ENCODE results near the gene POU6F2. TPM values are rescaled to one million over a fixed set of nuclear protein-coding genes. Genes with fewer than 3 reads are reported as not detected.
A peak's percentile ranks its signal among the peaks of the same experiment; 100 is the strongest.
"Not testable (repeated sequence)": the region's sequence is repeated elsewhere in the genome, so short reads cannot be mapped to it uniquely, and the experiment has no call there.

Gene POU6F2
- total RNA-seq, 4 donors from 2014 or later = 0.48 to 0.82 TPM; not detected in 2

- Histone ChIP-seq H3K4me3 (no peak overlapping the region), H3K27me3 (no peaks in the 10 kb centered on the region), H3K4me1 (no peaks in the 10 kb centered on the region), H3K27ac (no peak overlapping the region), H3K36me3 (no peaks in the 10 kb centered on the region), H3K9me3 (no peaks in the 10 kb centered on the region)
- 50 to 69% methylated on average over 1 to 8 of the region's 8 CpGs for WGBS, 2 donors (ENCODE audit: low coverage in 1 of 2)
- DNase-seq = no peak
- TF ChIP-seq POLR2AphosphoS5 (IDR thresholded peaks at IDR 0.05) = no peak
- intact Hi-C loops (cut with DNase I; ENCODE audit: low total_unique reads) (no loop called here), in situ Hi-C loops (cut with MboI; ENCODE audit: low pct_ligation_motif_present in 1 of 4, low pct_unique_long_range_greater_than_20kb in 1 of 4, low sequenced_read_pairs in 3 of 4) (no loop called here)
Measured at GRCh38 chr7:39005036-39005435, 27.3 kb downstream of the POU6F2 start.

- TF ChIP-seq EP300 (IDR thresholded peaks at IDR 0.05; ENCODE audit: low read depth) = no peak
- no peak for TF ChIP-seq CTCF (IDR thresholded peaks at IDR 0.05)
- no peak for TF ChIP-seq POLR2A (IDR thresholded peaks at IDR 0.05)
- no peak for TF ChIP-seq POLR2AphosphoS5 (IDR thresholded peaks at IDR 0.05)
- Histone ChIP-seq H3K36me3 (no peaks in the 10 kb centered on the region), H3K9me3 (no peaks in the 10 kb centered on the region), H3K27ac (no peak overlapping the region), H3K4me1 (no peaks in the 10 kb centered on the region), H3K4me3 (no peak overlapping the region), H3K27me3 (no peaks in the 10 kb centered on the region)
- intact Hi-C loops (cut with DNase I; ENCODE audit: low total_unique reads) = no loop called here
- DNase-seq = no peak
- in situ Hi-C loops (cut with MboI; ENCODE audit: low pct_ligation_motif_present in 1 of 4, low pct_unique_long_range_greater_than_20kb in 1 of 4, low sequenced_read_pairs in 3 of 4) = no loop called here
- WGBS, 2 donors (ENCODE audit: low coverage in 1 of 2) = 73% methylated on average over 6 of the region's 6 CpGs; no CpG with 5 or more reads in 1 of the 2 donors
Measured at GRCh38 chr7:39005461-39005860, 27.8 kb downstream of the POU6F2 start.

- H3K27me3 ChIP-seq; intact Hi-C loops (cut with DNase I; ENCODE audit: low total_unique reads); H3K27ac ChIP-seq; in situ Hi-C loops (cut with MboI; ENCODE audit: low pct_ligation_motif_present in 1 of 4, low pct_unique_long_range_greater_than_20kb in 1 of 4, low sequenced_read_pairs in 3 of 4); H3K9me3 ChIP-seq; H3K4me3 ChIP-seq; DNase-seq; H3K4me1 ChIP-seq; H3K36me3 ChIP-seq: not testable (repeated sequence)
- 88 to 89% methylated on average over 5 to 28 of the region's 34 CpGs for WGBS, 2 donors (ENCODE audit: low coverage in 1 of 2)
Measured at GRCh38 chr7:39013049-39013939, 35.6 kb downstream of the POU6F2 start.

- intact Hi-C loops (cut with DNase I; ENCODE audit: low total_unique reads) (no loop called here), in situ Hi-C loops (cut with MboI; ENCODE audit: low pct_ligation_motif_present in 1 of 4, low pct_unique_long_range_greater_than_20kb in 1 of 4, low sequenced_read_pairs in 3 of 4) (no loop called here)
- H3K9me3 ChIP-seq = no peaks in the 10 kb centered on the region
- WGBS, 2 donors (ENCODE audit: low coverage in 1 of 2) = 68 to 72% methylated on average over 9 of the region's 9 CpGs
- no peak overlapping the region for H3K27ac ChIP-seq
- no peaks in the 10 kb centered on the region for H3K36me3 ChIP-seq
- H3K27me3 ChIP-seq = no peaks in the 10 kb centered on the region
- H3K4me3 ChIP-seq = no peak overlapping the region
- H3K4me1 ChIP-seq = no peaks in the 10 kb centered on the region
- DNase-seq = peak; percentile 7
- TF ChIP-seq POLR2A (IDR thresholded peaks at IDR 0.05) (no peak), EP300 (IDR thresholded peaks at IDR 0.05; ENCODE audit: low read depth) (no peak), POLR2AphosphoS5 (IDR thresholded peaks at IDR 0.05) (no peak), CTCF (IDR thresholded peaks at IDR 0.05) (no peak)
Measured at GRCh38 chr7:39016609-39017008, 38.9 kb downstream of the POU6F2 start.

GRCh38 chr7:39017369-39017915 lies 39.7 kb downstream of the POU6F2 start:
- intact Hi-C loops (cut with DNase I; ENCODE audit: low total_unique reads) = no loop called here
- H3K27me3 ChIP-seq = no peaks in the 10 kb centered on the region
- H3K4me3 ChIP-seq = no peak overlapping the region
- peaks cover 0 to 1% of the 10 kb centered on the region in 2 donors for H3K9me3 ChIP-seq
- H3K27ac ChIP-seq = no peak overlapping the region
- WGBS, 2 donors (ENCODE audit: low coverage in 1 of 2) = 54 to 73% methylated on average over 6 of the region's 6 CpGs
- no peak for DNase-seq
- in situ Hi-C loops (cut with MboI; ENCODE audit: low pct_ligation_motif_present in 1 of 4, low pct_unique_long_range_greater_than_20kb in 1 of 4, low sequenced_read_pairs in 3 of 4) = no loop called here
- TF ChIP-seq POLR2A (IDR thresholded peaks at IDR 0.05) = no peak
- TF ChIP-seq CTCF (IDR thresholded peaks at IDR 0.05) = no peak
- no peak for TF ChIP-seq POLR2AphosphoS5 (IDR thresholded peaks at IDR 0.05)
- no peak for TF ChIP-seq EP300 (IDR thresholded peaks at IDR 0.05; ENCODE audit: low read depth)
- H3K36me3 ChIP-seq = no peaks in the 10 kb centered on the region
- H3K4me1 ChIP-seq = no peaks in the 10 kb centered on the region

All from transverse colon (tissue), 4 donors.